Adrenal gland (tissue), 5 donors: ENCODE results near the gene PYM1.

Experiments used
- POLR2A ChIP-seq, 2 donors: fragments of 450-650 bp; IDR thresholded peaks; one replicate each; pipeline ENCODE4 v1.6.1; 2017; ENCODE audit warnings: antibody characterized with exemption in 2 of 2, mild to moderate bottlenecking in 2 of 2, moderate library complexity in 1 of 2
- TF ChIP-seq, protein P1 (sequence below), 6 experiments: fragments of 450-650 bp in 4 of 6; fragments of 200-600 bp in 2 of 6; sonication (generic) in 1 of 6; IDR thresholded peaks; 1 replicate in 5 of 6; 2 replicates in 1 of 6; pipeline versions ENCODE4 v1.5.1 to v1.8.0; 2016 to 2021; ENCODE audit warnings: antibody characterized with exemption in 6 of 6, mild to moderate bottlenecking in 2 of 6, moderate library complexity in 1 of 6
- donor health status: DM: no; HTN: no; CAD: no.

DNA sequence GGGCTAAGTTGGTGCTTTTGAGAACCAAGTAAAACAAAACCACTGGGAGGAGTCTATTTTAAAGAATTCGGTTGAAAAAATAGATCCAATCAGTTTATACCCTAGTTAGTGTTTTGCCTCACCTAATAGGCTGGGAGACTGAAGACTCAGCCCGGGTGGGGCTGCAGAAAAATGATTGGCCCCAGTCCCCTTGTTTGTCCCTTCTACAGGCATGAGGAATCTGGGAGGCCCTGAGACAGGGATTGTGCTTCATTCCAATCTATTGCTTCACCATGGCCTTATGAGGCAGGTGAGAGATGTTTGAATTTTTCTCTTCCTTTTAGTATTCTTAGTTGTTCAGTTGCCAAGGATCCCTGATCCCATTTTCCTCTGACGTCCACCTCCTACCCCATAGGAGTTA is 44.3 kb upstream of the PYM1 start:
- TF ChIP-seq, protein P1, sequence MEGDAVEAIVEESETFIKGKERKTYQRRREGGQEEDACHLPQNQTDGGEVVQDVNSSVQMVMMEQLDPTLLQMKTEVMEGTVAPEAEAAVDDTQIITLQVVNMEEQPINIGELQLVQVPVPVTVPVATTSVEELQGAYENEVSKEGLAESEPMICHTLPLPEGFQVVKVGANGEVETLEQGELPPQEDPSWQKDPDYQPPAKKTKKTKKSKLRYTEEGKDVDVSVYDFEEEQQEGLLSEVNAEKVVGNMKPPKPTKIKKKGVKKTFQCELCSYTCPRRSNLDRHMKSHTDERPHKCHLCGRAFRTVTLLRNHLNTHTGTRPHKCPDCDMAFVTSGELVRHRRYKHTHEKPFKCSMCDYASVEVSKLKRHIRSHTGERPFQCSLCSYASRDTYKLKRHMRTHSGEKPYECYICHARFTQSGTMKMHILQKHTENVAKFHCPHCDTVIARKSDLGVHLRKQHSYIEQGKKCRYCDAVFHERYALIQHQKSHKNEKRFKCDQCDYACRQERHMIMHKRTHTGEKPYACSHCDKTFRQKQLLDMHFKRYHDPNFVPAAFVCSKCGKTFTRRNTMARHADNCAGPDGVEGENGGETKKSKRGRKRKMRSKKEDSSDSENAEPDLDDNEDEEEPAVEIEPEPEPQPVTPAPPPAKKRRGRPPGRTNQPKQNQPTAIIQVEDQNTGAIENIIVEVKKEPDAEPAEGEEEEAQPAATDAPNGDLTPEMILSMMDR (IDR thresholded peaks at IDR 0.05), result no peak
- TF ChIP-seq POLR2A (IDR thresholded peaks at IDR 0.05), result no peak
